IMR-90 (cell line): ENCODE data around the gene OR6P1. TPM values are rescaled to one million over a fixed set of nuclear protein-coding genes. Genes with fewer than 3 reads are reported as not detected.

ENCODE experiments used
- ATAC-seq: fragments of 200-7000 bp; cut with Tn5 transposase; 2 replicates; pipeline ENCODE4 v1.9.1; 2020; ENCODE audit warnings: low read depth, mild to moderate bottlenecking, moderate library complexity
- BruUV-seq: library from RNA; stranded (reverse); fragments of 400-500 nt; replicated peaks from 2 replicates; lab custom pipeline; 2021; lab: Mats Ljungman, UMichigan
- CTCF ChIA-PET: fragments of 300-600 bp; formaldehyde crosslinking; extraction: SDS; loops from one replicate; lab custom pipeline; 2021; ENCODE audit warnings: antibody characterized with exemption; lab: Yijun Ruan, JAX
- POLR2A ChIA-PET: fragments of 300-600 bp; sonication (Branson Sonifier 250); formaldehyde crosslinking; loops from one replicate; lab custom pipeline; 2022; ENCODE audit warnings: antibody characterized with exemption; ENCODE audit not compliant: unreplicated experiment; lab: Charles Lee
- DNase-seq: peaks from one replicate; pipeline ENCODE4 v3.0.0; 2013
- H2AFZ ChIP-seq: replicated peaks from 2 replicates; pipeline ENCODE3; 2013; ENCODE audit warnings: low read length, mild to moderate bottlenecking; ENCODE audit not compliant: poor library complexity
- H2AK5ac ChIP-seq: 2 replicates; pipeline ENCODE4 v1.6.1; 2013; ENCODE audit warnings: low read depth, low read length, inconsistent platforms
- H2AK9ac ChIP-seq: replicated peaks from 2 replicates; pipeline ENCODE3; 2013; ENCODE audit warnings: mild to moderate bottlenecking, low read depth, low read length, moderate library complexity; ENCODE audit not compliant: poor library complexity
- H2BK120ac ChIP-seq: 2 replicates; pipeline ENCODE4 v1.6.1; 2013; ENCODE audit warnings: low read depth, low read length, inconsistent platforms
- H2BK15ac ChIP-seq: 3 replicates; pipeline ENCODE4 v1.6.1; 2013; ENCODE audit warnings: low read depth, low read length, inconsistent platforms
- H2BK20ac ChIP-seq: 2 replicates; pipeline ENCODE4 v1.6.1; 2013; ENCODE audit warnings: low read depth, mild to moderate bottlenecking, inconsistent platforms, low read length, moderate library complexity
- H2BK5ac ChIP-seq: 2 replicates; pipeline ENCODE4 v1.6.1; 2013; ENCODE audit warnings: mild to moderate bottlenecking, low read depth, low read length, inconsistent platforms; ENCODE audit not compliant: poor library complexity, severe bottlenecking
- H3K14ac ChIP-seq: replicated peaks from 2 replicates; pipeline ENCODE4 v1.6.1; 2013; ENCODE audit warnings: low read depth, low read length, inconsistent platforms
- H3K18ac ChIP-seq: 2 replicates; pipeline ENCODE4 v1.6.1; 2013; ENCODE audit warnings: low read depth, low read length, control low read depth
- H3K23ac ChIP-seq: 2 replicates; pipeline ENCODE4 v1.6.1; 2013; ENCODE audit warnings: low read depth, low read length, inconsistent platforms
- H3K27ac ChIP-seq: 2 replicates; pipeline ENCODE4 v1.5.1; 2013; ENCODE audit warnings: mild to moderate bottlenecking, control low read depth, low read length; ENCODE audit not compliant: insufficient read depth
- H3K27me3 ChIP-seq: 2 replicates; pipeline ENCODE4 v1.6.1; 2013; ENCODE audit warnings: low read length; ENCODE audit not compliant: control insufficient read depth, insufficient read depth
- H3K36me3 ChIP-seq: 2 replicates; pipeline ENCODE4 v1.6.1; 2013; ENCODE audit warnings: low read length, mixed read lengths; ENCODE audit not compliant: control insufficient read depth, insufficient read depth
- H3K4ac ChIP-seq: 2 replicates; pipeline ENCODE4 v1.6.1; 2013; ENCODE audit warnings: low read depth, low read length, inconsistent platforms
- H3K4me1 ChIP-seq: 2 replicates; pipeline ENCODE4 v1.6.1; 2013; ENCODE audit warnings: low read length, mixed read lengths; ENCODE audit not compliant: control insufficient read depth, insufficient read depth
- H3K4me2 ChIP-seq: 2 replicates; pipeline ENCODE4 v1.6.1; 2013; ENCODE audit warnings: low read depth, mild to moderate bottlenecking, control low read depth, low read length, moderate library complexity
- H3K4me3 ChIP-seq: 2 replicates; pipeline ENCODE4 v1.5.1; 2013; ENCODE audit warnings: low read depth, mild to moderate bottlenecking, control low read depth, low read length, moderate library complexity; ENCODE audit not compliant: insufficient read depth
- H3K56ac ChIP-seq: 2 replicates; pipeline ENCODE4 v1.6.1; 2013; ENCODE audit warnings: low read length, inconsistent platforms; ENCODE audit not compliant: insufficient read depth; ENCODE audit errors: extremely low read depth
- H3K79me1 ChIP-seq, 2 experiments: 2 replicates each; pipeline ENCODE4 v1.6.1; 2013; ENCODE audit warnings: low read length in 2 of 2, inconsistent platforms in 1 of 2, low read depth in 1 of 2
- H3K9ac ChIP-seq: 2 replicates; pipeline ENCODE4 v1.6.1; 2013; ENCODE audit warnings: low read depth, low read length, control low read depth
- H3K9me1 ChIP-seq: 2 replicates; pipeline ENCODE4 v1.6.1; 2013; ENCODE audit warnings: low read length, inconsistent platforms; ENCODE audit not compliant: insufficient read depth
- H3K9me3 ChIP-seq: 2 replicates; pipeline ENCODE4 v1.6.1; 2013; ENCODE audit warnings: low read length; ENCODE audit not compliant: control insufficient read depth, insufficient read depth
- H4K20me1 ChIP-seq: 2 replicates; pipeline ENCODE4 v1.6.1; 2013; ENCODE audit warnings: low read length, inconsistent platforms; ENCODE audit not compliant: insufficient read depth
- H4K5ac ChIP-seq: 2 replicates; pipeline ENCODE4 v1.6.1; 2013; ENCODE audit warnings: mild to moderate bottlenecking, low read depth, low read length, control low read depth
- H4K8ac ChIP-seq, 2 experiments: 2 replicates each; pipeline ENCODE4 v1.6.1; 2013; ENCODE audit warnings: low read depth in 2 of 2, low read length in 2 of 2, control low read depth in 1 of 2, inconsistent platforms in 1 of 2
- H4K91ac ChIP-seq: 2 replicates; pipeline ENCODE4 v1.6.1; 2013; ENCODE audit warnings: low read depth, low read length, inconsistent platforms; ENCODE audit not compliant: insufficient read depth
- BHLHE40 ChIP-seq: fragments of 150-350 bp; IDR thresholded peaks from 2 replicates; pipeline ENCODE4 v1.6.1; 2016; ENCODE audit warnings: mild to moderate bottlenecking, low read depth, low read length
- CEBPB ChIP-seq: IDR thresholded peaks from 2 replicates; pipeline ENCODE4 v1.6.1; 2012; ENCODE audit warnings: low read depth, low read length, improper control_type of control experiment
- CHD1 ChIP-seq: IDR thresholded peaks from 2 replicates; pipeline ENCODE4 v1.6.1; 2012; ENCODE audit warnings: low read depth, low read length, improper control_type of control experiment
- CTCF ChIP-seq: conservative IDR thresholded peaks from 2 replicates; pipeline ENCODE4 v1.5.1; 2012; ENCODE audit warnings: mild to moderate bottlenecking, low read depth, low read length, improper control_type of control experiment
- ELK1 ChIP-seq: fragments of 150-350 bp; IDR thresholded peaks from 2 replicates; pipeline ENCODE4 v1.6.1; 2016; ENCODE audit warnings: low read depth, mild to moderate bottlenecking, low read length, moderate library complexity, borderline replicate concordance
- FOS ChIP-seq: fragments of 150-350 bp; IDR thresholded peaks from 2 replicates; pipeline ENCODE4 v1.6.1; 2016; ENCODE audit warnings: low read depth, low read length
- MAFK ChIP-seq: IDR thresholded peaks from 2 replicates; pipeline ENCODE4 v1.6.1; 2012; ENCODE audit warnings: low read depth, low read length, improper control_type of control experiment
- MAZ ChIP-seq: IDR thresholded peaks from 2 replicates; pipeline ENCODE4 v1.6.1; 2012; ENCODE audit warnings: low read depth, mild to moderate bottlenecking, low read length, improper control_type of control experiment, moderate library complexity, borderline replicate concordance
- MXI1 ChIP-seq: IDR thresholded peaks from 2 replicates; pipeline ENCODE4 v1.6.1; 2012; ENCODE audit warnings: low read depth, mild to moderate bottlenecking, low read length, moderate library complexity, borderline replicate concordance
- NFE2L2 ChIP-seq: fragments of 150-350 bp; IDR thresholded peaks from 2 replicates; pipeline ENCODE4 v1.6.1; 2016; ENCODE audit warnings: low read depth, mild to moderate bottlenecking, low read length
- POLR2A ChIP-seq: IDR thresholded peaks from 2 replicates; pipeline ENCODE4 v1.6.1; 2012; ENCODE audit warnings: mild to moderate bottlenecking, low read depth, low read length
- RAD21 ChIP-seq: IDR thresholded peaks from 2 replicates; pipeline ENCODE4 v1.6.1; 2012; ENCODE audit warnings: low read length, improper control_type of control experiment
- RCOR1 ChIP-seq: IDR thresholded peaks from 2 replicates; pipeline ENCODE4 v1.6.1; 2012; ENCODE audit warnings: mild to moderate bottlenecking, low read length, improper control_type of control experiment; ENCODE audit not compliant: insufficient replicate concordance
- RFX5 ChIP-seq: IDR thresholded peaks from 2 replicates; pipeline ENCODE4 v1.8.0; 2012; ENCODE audit warnings: low read depth, mild to moderate bottlenecking, low read length, moderate library complexity
- SMC3 ChIP-seq: fragments of 150-350 bp; IDR thresholded peaks from 2 replicates; pipeline ENCODE4 v1.6.1; 2016; ENCODE audit warnings: low read depth, mild to moderate bottlenecking, antibody characterized with exemption, low read length, moderate library complexity
- USF2 ChIP-seq: fragments of 150-350 bp; IDR thresholded peaks from 2 replicates; pipeline ENCODE4 v1.6.1; 2017; ENCODE audit warnings: mild to moderate bottlenecking, antibody characterized with exemption, low read length, low read depth
- WGBS, 2 experiments: methylation state at CpG; one replicate each; pipeline versions ENCODE4 v1.1.5 to v1.1.7; 2013; ENCODE audit warnings: missing lambda C conversion rate in 2 of 2; ENCODE audit not compliant: insufficient read length in 1 of 2; ENCODE audit errors: extremely low coverage in 2 of 2; 5-methylcytosine and 5-hydroxymethylcytosine counted together
- dilution Hi-C: fragments of 300-500 bp; cut with HindIII; formaldehyde crosslinking; loops from one replicate; pipeline ENCODE4 v1.14.3; 2018; ENCODE audit warnings: low sequenced_read_pairs; ENCODE audit not compliant: unreplicated experiment
- in situ Hi-C: fragments of 300-500 bp; cut with MboI; formaldehyde crosslinking; loops from 3 replicates; pipeline ENCODE4 v1.14.3; 2019; ENCODE audit warnings: low sequenced_read_pairs, inconsistent platforms, mixed read lengths
- intact Hi-C: fragments of 100-400 bp; cut with micrococcal nuclease; formaldehyde crosslinking; loops from 2 replicates; pipeline ENCODE4 v1.10.0; 2022
- polyA plus RNA-seq, 3 experiments: library from polyadenylated mRNA; depleted of rRNA; stranded (reverse); fragments of >200 nt; gene quantifications; 2 replicates each; pipeline ENCODE4 v1.2.3, GENCODE V29; 2012; ENCODE audit warnings: low replicate concordance in 1 of 3
- total RNA-seq: library from RNA; depleted of rRNA; stranded (reverse); fragments of >200 nt; gene quantifications from 2 replicates; pipeline ENCODE4 v1.2.3, GENCODE V29; 2012

OR6P1 gene
- total and polyA plus RNA-seq, 2 of the 4 experiments (the other 2 are of a cell fraction), result not detected

- WGBS, 2 experiments, result no CpG with 5 or more reads among the region's 2 CpGs
- H3K56ac ChIP-seq, result no peak overlapping the region
- no peaks in the 10 kb centered on the region for H3K27me3 ChIP-seq
- intact Hi-C loops (loop anchor here (10.0 kb wide), 1 partner anchor 243 kb away; no protein-coding TSS in a partner anchor), dilution Hi-C loops (no loop called here), in situ Hi-C loops (no loop called here)
- H3K14ac ChIP-seq, result no peak overlapping the region
- BruUV-seq, result no TSS peak
- no peak overlapping the region for H2BK120ac ChIP-seq
- DNase-seq (no peak), ATAC-seq (no peak)
- no peak overlapping the region for H3K4ac ChIP-seq
- H3K9me1 ChIP-seq, result no peaks in the 10 kb centered on the region
- no peak overlapping the region for H2BK20ac ChIP-seq
- no peak overlapping the region for H3K23ac ChIP-seq
- no peaks in the 10 kb centered on the region for H3K79me1 ChIP-seq
- H2AK9ac ChIP-seq, result no peak overlapping the region
- no peak overlapping the region for H2AK5ac ChIP-seq
- H3K36me3 ChIP-seq, result no peaks in the 10 kb centered on the region
- no peak overlapping the region for H3K18ac ChIP-seq
- no peaks in the 10 kb centered on the region for H3K4me1 ChIP-seq
- TF ChIP-seq USF2 (no peak), FOS (no peak), CHD1 (no peak), SMC3 (no peak), POLR2A (no peak), NFE2L2 (no peak), CEBPB (no peak), ELK1 (no peak), MXI1 (no peak), MAFK (no peak), MAZ (no peak), BHLHE40 (no peak), RCOR1 (no peak), RFX5 (no peak), CTCF (no peak), RAD21 (no peak)
- no peak overlapping the region for H3K27ac ChIP-seq
- no peak overlapping the region for H2AFZ ChIP-seq
- H4K8ac ChIP-seq, result no peak overlapping the region
- ChIA-PET CTCF (no interaction called here), POLR2A (no interaction called here)
- no peak overlapping the region for H2BK5ac ChIP-seq
- H3K4me3 ChIP-seq, result no peak overlapping the region
- no peak overlapping the region for H2BK15ac ChIP-seq
- H3K9me3 ChIP-seq, result no peaks in the 10 kb centered on the region
- no peak overlapping the region for H3K4me2 ChIP-seq
- no peaks in the 10 kb centered on the region for H4K20me1 ChIP-seq
- H3K9ac ChIP-seq, result no peak overlapping the region
- no peak overlapping the region for H4K5ac ChIP-seq
- no peak overlapping the region for H4K91ac ChIP-seq
Measured at GRCh38 chr1:158537609-158538008, 32.8 kb downstream of the OR6P1 start.
